ENCODE measurements around the gene P3H2.

DNA sequence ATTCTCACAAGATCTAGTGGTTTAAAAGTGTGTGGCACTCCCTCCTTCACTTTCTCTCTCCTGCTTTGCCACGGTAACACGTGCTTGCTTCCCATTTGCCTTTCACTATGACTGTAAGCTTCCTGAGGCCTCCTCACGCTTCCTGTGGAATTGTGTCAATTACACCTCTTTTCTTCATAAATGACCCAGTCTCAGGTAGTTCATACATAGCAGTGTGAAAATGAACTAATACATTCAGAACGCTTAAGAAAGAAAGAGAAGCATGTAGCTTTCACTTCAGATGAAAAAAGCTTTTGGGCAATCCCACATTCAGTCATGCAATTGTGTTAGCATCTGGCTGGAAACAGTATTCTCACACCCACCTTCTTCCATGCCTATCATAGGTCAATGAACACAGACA is 24.4 kb downstream of the P3H2 start:
- TF ChIP-seq POLR2AphosphoS5 (IDR thresholded peaks at IDR 0.05; ENCODE audit: low read depth, low read length): no peak
- TF ChIP-seq POLR2A (IDR thresholded peaks at IDR 0.05; ENCODE audit: low read depth, low read length): no peak
- no peak for TF ChIP-seq SPI1 (IDR thresholded peaks at IDR 0.05; ENCODE audit: low read depth, low read length)
- TF ChIP-seq TAF1 (IDR thresholded peaks at IDR 0.05; ENCODE audit: low read depth, low read length): no peak
- TF ChIP-seq POU2F2 (IDR thresholded peaks at IDR 0.05; ENCODE audit: low read depth, low read length): 0 out of 2 replicates have a peak, but pooled peaks have one; percentile 28
- TF ChIP-seq PAX5 (IDR thresholded peaks at IDR 0.05; ENCODE audit: insufficient read depth, low read length, severe bottlenecking): no peak
